Measurements from ENCODE around the gene SYCE3.

Gene SYCE3

DNA sequence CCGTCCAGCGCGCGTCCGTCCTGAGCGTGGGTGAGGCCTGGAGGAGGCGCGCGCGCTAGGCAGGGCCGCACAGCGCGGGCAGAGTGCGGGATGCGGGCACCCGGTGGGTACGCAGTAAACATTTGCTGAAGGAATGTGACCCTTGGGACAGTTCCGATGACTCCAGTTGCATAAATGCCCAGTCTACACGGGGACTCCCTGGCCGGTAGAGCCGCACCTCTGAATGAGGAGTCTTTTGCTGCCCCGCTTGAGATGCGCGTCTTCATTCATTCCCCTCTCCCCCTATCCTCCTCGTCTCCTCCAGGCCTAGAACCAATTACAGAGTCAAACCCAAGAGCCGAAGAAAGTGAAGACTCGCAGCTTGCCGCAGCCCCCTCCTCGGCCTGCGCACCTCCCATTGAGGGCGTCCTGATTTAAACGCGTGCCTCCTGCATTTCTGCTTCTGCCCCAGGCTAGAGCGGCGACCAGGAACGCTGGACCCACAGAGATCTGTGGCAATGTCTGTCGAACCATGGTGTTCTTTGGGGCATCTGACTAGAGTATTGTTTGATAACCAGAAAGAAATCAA, 20.7 kb upstream of the SYCE3 start:
- TF ChIP-seq EZH2phosphoT487 (IDR thresholded peaks at IDR 0.05; ENCODE audit: borderline replicate concordance): no peak
- TF ChIP-seq, protein P1, sequence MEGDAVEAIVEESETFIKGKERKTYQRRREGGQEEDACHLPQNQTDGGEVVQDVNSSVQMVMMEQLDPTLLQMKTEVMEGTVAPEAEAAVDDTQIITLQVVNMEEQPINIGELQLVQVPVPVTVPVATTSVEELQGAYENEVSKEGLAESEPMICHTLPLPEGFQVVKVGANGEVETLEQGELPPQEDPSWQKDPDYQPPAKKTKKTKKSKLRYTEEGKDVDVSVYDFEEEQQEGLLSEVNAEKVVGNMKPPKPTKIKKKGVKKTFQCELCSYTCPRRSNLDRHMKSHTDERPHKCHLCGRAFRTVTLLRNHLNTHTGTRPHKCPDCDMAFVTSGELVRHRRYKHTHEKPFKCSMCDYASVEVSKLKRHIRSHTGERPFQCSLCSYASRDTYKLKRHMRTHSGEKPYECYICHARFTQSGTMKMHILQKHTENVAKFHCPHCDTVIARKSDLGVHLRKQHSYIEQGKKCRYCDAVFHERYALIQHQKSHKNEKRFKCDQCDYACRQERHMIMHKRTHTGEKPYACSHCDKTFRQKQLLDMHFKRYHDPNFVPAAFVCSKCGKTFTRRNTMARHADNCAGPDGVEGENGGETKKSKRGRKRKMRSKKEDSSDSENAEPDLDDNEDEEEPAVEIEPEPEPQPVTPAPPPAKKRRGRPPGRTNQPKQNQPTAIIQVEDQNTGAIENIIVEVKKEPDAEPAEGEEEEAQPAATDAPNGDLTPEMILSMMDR (conservative IDR thresholded peaks at IDR 0.05; ENCODE audit: low read length): no peak
- Histone ChIP-seq H3K27me3 (ENCODE audit: insufficient read depth, low read length, poor library complexity, severe bottlenecking) (no peaks in the 10 kb centered on the region), H3K4me1 (ENCODE audit: insufficient read depth, low read length, poor library complexity, severe bottlenecking) (peaks cover 32% of the 10 kb centered on the region), H3K9me2 (replicated peaks; ENCODE audit: low read depth, low read length) (no peaks in the 10 kb centered on the region), H3K9ac (ENCODE audit: low read depth, low read length, poor library complexity, severe bottlenecking) (peak overlapping the region; percentile 94), H3K36me3 (ENCODE audit: insufficient read depth, low read length) (no peaks in the 10 kb centered on the region), H3K4me2 (ENCODE audit: low read depth, low read length, poor library complexity, severe bottlenecking) (peak overlapping the region; percentile 91), H2AFZ (ENCODE audit: low read length) (peak overlapping the region; percentile 57), H3K9me3 (ENCODE audit: insufficient read depth, low read depth, low read length) (no peaks in the 10 kb centered on the region), H4K20me1 (ENCODE audit: insufficient read depth, low read length, poor library complexity, severe bottlenecking) (peaks cover 3% of the 10 kb centered on the region), H3K79me2 (ENCODE audit: insufficient read depth, low read length) (peaks cover 24% of the 10 kb centered on the region), H3K4me3 (ENCODE audit: low read length, poor library complexity, severe bottlenecking) (peak overlapping the region; percentile 93), H3F3A (ENCODE audit: low read depth) (no peaks in the 10 kb centered on the region)

- H3K4me2 ChIP-seq (ENCODE audit: low read depth, low read length, poor library complexity, severe bottlenecking): peak within 1 kb of the TSS; percentile 97
- peaks cover 24% of the 10 kb centered on the region for H3K79me2 ChIP-seq (ENCODE audit: insufficient read depth, low read length)
- no peaks in the 10 kb centered on the region for H3F3A ChIP-seq (ENCODE audit: low read depth)
- H3K27me3 ChIP-seq (ENCODE audit: insufficient read depth, low read length, poor library complexity, severe bottlenecking): no peaks in the 10 kb centered on the region
- peak within 1 kb of the TSS; percentile 93 for H3K4me3 ChIP-seq (ENCODE audit: low read length, poor library complexity, severe bottlenecking)
- no peaks in the 10 kb centered on the region for H3K36me3 ChIP-seq (ENCODE audit: insufficient read depth, low read length)
- H4K20me1 ChIP-seq (ENCODE audit: insufficient read depth, low read length, poor library complexity, severe bottlenecking): peaks cover 3% of the 10 kb centered on the region
- peak within 1 kb of the TSS; percentile 94 for H3K9ac ChIP-seq (ENCODE audit: low read depth, low read length, poor library complexity, severe bottlenecking)
- H3K9me3 ChIP-seq (ENCODE audit: insufficient read depth, low read depth, low read length): no peaks in the 10 kb centered on the region
- TF ChIP-seq, protein P1 (conservative IDR thresholded peaks at IDR 0.05; ENCODE audit: low read length): no peak
- TF ChIP-seq EZH2phosphoT487 (IDR thresholded peaks at IDR 0.05; ENCODE audit: borderline replicate concordance): no peak
- no peaks in the 10 kb centered on the region for H3K9me2 ChIP-seq (replicated peaks; ENCODE audit: low read depth, low read length)
- H3K4me1 ChIP-seq (ENCODE audit: insufficient read depth, low read length, poor library complexity, severe bottlenecking): peaks cover 32% of the 10 kb centered on the region
- H2AFZ ChIP-seq (ENCODE audit: low read length): peak within 1 kb of the TSS; percentile 88
Observed at GRCh38 chr22:50582493-50583293, 20.0 kb upstream of the SYCE3 start, which contains the start of gene CHKB. CHKB (minus strand) TSS chr22:50582849; CDS start chr22:50582781, 68 bp downstream.

DNA sequence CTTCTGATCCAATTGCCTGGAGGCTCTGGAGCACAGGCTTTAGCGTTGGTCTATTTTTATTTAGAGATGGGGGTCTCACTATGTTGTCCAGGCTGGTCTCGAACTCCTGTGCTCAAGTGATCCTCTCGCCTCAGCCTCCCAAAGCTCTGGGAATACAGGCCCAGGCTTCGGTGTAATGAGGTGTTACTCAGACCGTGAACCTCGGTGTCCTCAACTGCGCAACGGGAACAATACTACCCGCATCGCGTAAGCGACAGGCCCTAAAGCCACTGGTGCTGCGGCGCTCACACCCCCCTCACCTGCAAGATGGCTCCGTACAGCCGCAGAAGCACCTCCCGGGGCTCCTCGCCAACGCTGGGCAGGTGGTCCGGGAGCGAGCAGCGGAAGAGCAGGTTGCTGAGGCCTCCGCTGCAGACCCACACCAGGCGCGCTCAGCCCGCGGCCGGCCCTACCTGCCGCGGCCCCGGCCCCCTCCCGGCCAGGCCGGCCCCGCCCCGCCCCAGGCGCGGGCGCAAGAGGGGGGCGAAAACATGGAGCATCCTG, 19.3 kb upstream of the SYCE3 start:
- no peaks in the 10 kb centered on the region for H3F3A ChIP-seq (ENCODE audit: low read depth)
- peak overlapping the region; percentile 97 for H3K4me2 ChIP-seq (ENCODE audit: low read depth, low read length, poor library complexity, severe bottlenecking)
- no peaks in the 10 kb centered on the region for H3K9me2 ChIP-seq (replicated peaks; ENCODE audit: low read depth, low read length)
- no peak for TF ChIP-seq EZH2phosphoT487 (IDR thresholded peaks at IDR 0.05; ENCODE audit: borderline replicate concordance)
- TF ChIP-seq, protein P1 (conservative IDR thresholded peaks at IDR 0.05; ENCODE audit: low read length): no peak
- H3K79me2 ChIP-seq (ENCODE audit: insufficient read depth, low read length): peaks cover 24% of the 10 kb centered on the region
- H3K4me1 ChIP-seq (ENCODE audit: insufficient read depth, low read length, poor library complexity, severe bottlenecking): peaks cover 32% of the 10 kb centered on the region
- H3K4me3 ChIP-seq (ENCODE audit: low read length, poor library complexity, severe bottlenecking): peak overlapping the region; percentile 93
- H3K27me3 ChIP-seq (ENCODE audit: insufficient read depth, low read length, poor library complexity, severe bottlenecking): no peaks in the 10 kb centered on the region
- peak overlapping the region; percentile 94 for H3K9ac ChIP-seq (ENCODE audit: low read depth, low read length, poor library complexity, severe bottlenecking)
- peaks cover 3% of the 10 kb centered on the region for H4K20me1 ChIP-seq (ENCODE audit: insufficient read depth, low read length, poor library complexity, severe bottlenecking)
- H3K36me3 ChIP-seq (ENCODE audit: insufficient read depth, low read length): no peaks in the 10 kb centered on the region
- no peaks in the 10 kb centered on the region for H3K9me3 ChIP-seq (ENCODE audit: insufficient read depth, low read depth, low read length)
- H2AFZ ChIP-seq (ENCODE audit: low read length): peak overlapping the region; percentile 88

Measured in Loucy (cell line).